ENCODE measurements around the gene DYNLT4. TPM values are rescaled to one million over a fixed set of nuclear protein-coding genes. Genes with fewer than 3 reads are reported as not detected.
"Not testable (repeated sequence)": the region's sequence is repeated elsewhere in the genome, so short reads cannot be mapped to it uniquely, and the experiment has no call there.

Gene DYNLT4
- total RNA-seq, 2 donors from 2014 or later, result 0.64 TPM; not detected in 1

- 43 to 56% methylated on average over 9 to 12 of the region's 12 CpGs for WGBS, 2 experiments (ENCODE audit: insufficient coverage in 1 of 2, insufficient read length in 1 of 2)
- peaks cover 38% of the 10 kb centered on the region for H3K36me3 ChIP-seq (ENCODE audit: control insufficient read depth, insufficient read depth, low read length)
These were observed 30.5 kb downstream of the DYNLT4 start for GRCh38 chr1:44776730-44777068.

GRCh38 chr1:44775930-44776729, 31.0 kb downstream of the DYNLT4 start:
- no peak for TF ChIP-seq CTCF (conservative IDR thresholded peaks at IDR 0.05)
- Mint-ChIP-seq H3K9me3 (no peaks in the 10 kb centered on the region), H3K27ac (peak overlapping the region; percentile 94), H3K4me3 (peak overlapping the region; percentile 87), H3K36me3 (ENCODE audit: low read depth) (peaks cover 49% of the 10 kb centered on the region), H3K27me3 (ENCODE audit: insufficient read depth) (no peaks in the 10 kb centered on the region), H3K4me1 (peaks cover 17% of the 10 kb centered on the region)
- H3K36me3 ChIP-seq (ENCODE audit: control insufficient read depth, insufficient read depth, low read length), result peaks cover 38% of the 10 kb centered on the region
- peak overlapping the region; percentile 98 for H3K9ac ChIP-seq (ENCODE audit: extremely low read depth, low read length, poor library complexity, severe bottlenecking)
- H3K4me1 ChIP-seq (ENCODE audit: control insufficient read depth, insufficient read depth, low read length), result no peaks in the 10 kb centered on the region
- peak overlapping the region; percentile 94 for H3K27ac ChIP-seq (ENCODE audit: low read depth, low read length)
- peak overlapping the region; percentile 98 for H3K4me3 ChIP-seq (ENCODE audit: low read length)
- H3K9me3 ChIP-seq (ENCODE audit: control insufficient read depth, low read length), result no peaks in the 10 kb centered on the region
- WGBS, 2 experiments (ENCODE audit: insufficient coverage in 1 of 2, insufficient read length in 1 of 2), result 3 to 8% methylated on average over 15 to 36 of the region's 36 CpGs
- no peaks in the 10 kb centered on the region for H3K27me3 ChIP-seq (ENCODE audit: control insufficient read depth, insufficient read depth, low read length, poor library complexity, severe bottlenecking)
- no peak for DNase-seq

More at GRCh38 chr1:44776730-44777068, 30.5 kb downstream of the DYNLT4 start:
- H3K9me3 Mint-ChIP-seq, result no peaks in the 10 kb centered on the region
- Histone ChIP-seq H3K27ac (ENCODE audit: low read depth, low read length) (no peak overlapping the region), H3K9me3 (ENCODE audit: control insufficient read depth, low read length) (no peaks in the 10 kb centered on the region), H3K4me1 (ENCODE audit: control insufficient read depth, insufficient read depth, low read length) (no peaks in the 10 kb centered on the region), H3K4me3 (ENCODE audit: low read length) (peak overlapping the region; percentile 98), H3K9ac (ENCODE audit: extremely low read depth, low read length, poor library complexity, severe bottlenecking) (peak overlapping the region; percentile 98), H3K27me3 (ENCODE audit: control insufficient read depth, insufficient read depth, low read length, poor library complexity, severe bottlenecking) (no peaks in the 10 kb centered on the region)
- no peak for DNase-seq
- no peak for TF ChIP-seq CTCF (conservative IDR thresholded peaks at IDR 0.05)
- peak overlapping the region; percentile 94 for H3K27ac Mint-ChIP-seq
- peak overlapping the region; percentile 87 for H3K4me3 Mint-ChIP-seq
- peaks cover 55% of the 10 kb centered on the region for H3K36me3 Mint-ChIP-seq (ENCODE audit: low read depth)
- H3K27me3 Mint-ChIP-seq (ENCODE audit: insufficient read depth), result no peaks in the 10 kb centered on the region
- peaks cover 17% of the 10 kb centered on the region for H3K4me1 Mint-ChIP-seq

- H3K9ac ChIP-seq (ENCODE audit: extremely low read depth, low read length, poor library complexity, severe bottlenecking), result peak within 1 kb of the TSS; percentile 98
- peaks cover 45% of the 10 kb centered on the region for H3K36me3 Mint-ChIP-seq (ENCODE audit: low read depth)
- DNase-seq, result peak; percentile 97
- H3K36me3 ChIP-seq (ENCODE audit: control insufficient read depth, insufficient read depth, low read length), result peaks cover 38% of the 10 kb centered on the region
- no peaks in the 10 kb centered on the region for H3K27me3 ChIP-seq (ENCODE audit: control insufficient read depth, insufficient read depth, low read length, poor library complexity, severe bottlenecking)
- no peak for TF ChIP-seq CTCF (conservative IDR thresholded peaks at IDR 0.05)
- WGBS, 2 experiments (ENCODE audit: insufficient coverage in 1 of 2, insufficient read length in 1 of 2), result 0% methylated on average over 44 to 65 of the region's 65 CpGs
- H3K4me3 Mint-ChIP-seq, result peak within 1 kb of the TSS; percentile 87
- peak within 1 kb of the TSS; percentile 98 for H3K4me3 ChIP-seq (ENCODE audit: low read length)
- no peaks in the 10 kb centered on the region for H3K9me3 ChIP-seq (ENCODE audit: control insufficient read depth, low read length)
- H3K4me1 Mint-ChIP-seq, result peaks cover 17% of the 10 kb centered on the region
- no peaks in the 10 kb centered on the region for H3K9me3 Mint-ChIP-seq
- H3K27ac Mint-ChIP-seq, result peak within 1 kb of the TSS; percentile 97
- H3K27me3 Mint-ChIP-seq (ENCODE audit: insufficient read depth), result no peaks in the 10 kb centered on the region
- no peaks in the 10 kb centered on the region for H3K4me1 ChIP-seq (ENCODE audit: control insufficient read depth, insufficient read depth, low read length)
- peak within 1 kb of the TSS; percentile 94 for H3K27ac ChIP-seq (ENCODE audit: low read depth, low read length)
These were observed 31.8 kb downstream of the DYNLT4 start, which contains the start of gene RPS8 for GRCh38 chr1:44775078-44775929. Gene RPS8, plus strand, starts transcription at chr1:44775540. Its CDS starts 57 bp downstream, at chr1:44775597.

GRCh38 chr1:44766421-44766820, 40.7 kb downstream of the DYNLT4 start:
- peaks cover 38% of the 10 kb centered on the region for H3K36me3 ChIP-seq (ENCODE audit: control insufficient read depth, insufficient read depth, low read length)
- not testable (repeated sequence) for H3K4me1 Mint-ChIP-seq; H3K9ac ChIP-seq (ENCODE audit: extremely low read depth, low read length, poor library complexity, severe bottlenecking); H3K9me3 Mint-ChIP-seq; H3K4me3 Mint-ChIP-seq; H3K27ac ChIP-seq (ENCODE audit: low read depth, low read length); H3K9me3 ChIP-seq (ENCODE audit: control insufficient read depth, low read length); H3K4me1 ChIP-seq (ENCODE audit: control insufficient read depth, insufficient read depth, low read length); H3K27me3 ChIP-seq (ENCODE audit: control insufficient read depth, insufficient read depth, low read length, poor library complexity, severe bottlenecking); H3K4me3 ChIP-seq (ENCODE audit: low read length); H3K27me3 Mint-ChIP-seq (ENCODE audit: insufficient read depth); DNase-seq; H3K27ac Mint-ChIP-seq
- H3K36me3 Mint-ChIP-seq (ENCODE audit: low read depth), result peaks cover 42% of the 10 kb centered on the region
- 96 to 97% methylated on average over 6 of the region's 6 CpGs for WGBS, 2 experiments (ENCODE audit: insufficient coverage in 1 of 2, insufficient read length in 1 of 2)

Data from endodermal cell (in vitro differentiated cells).